Activated T-cell treated with anti-CD3 and anti-CD28 coated beads for 48 hours (primary cell): ENCODE measurements around the gene PTPRG.

ENCODE experiments used
- DNase-seq: peaks from one replicate; pipeline ENCODE4 v3.0.0-alpha.2; 2020; ENCODE audit warnings: low read depth

Gene PTPRG

GRCh38 chr3:61866961-61867461 is 305.6 kb downstream of the PTPRG start:
- no peak for DNase-seq

GRCh38 chr3:61868499-61868898 is 307.1 kb downstream of the PTPRG start:
- DNase-seq, result no peak

- no peak for DNase-seq
Observed at GRCh38 chr3:61869371-61869770, 308.0 kb downstream of the PTPRG start.

GRCh38 chr3:61871644-61872043 is 310.3 kb downstream of the PTPRG start:
- DNase-seq, result no peak

GRCh38 chr3:61872077-61872706 is 310.8 kb downstream of the PTPRG start:
- DNase-seq, result no peak

- DNase-seq, result no peak
Observed at GRCh38 chr3:61875046-61875844, 313.9 kb downstream of the PTPRG start.

- no peak for DNase-seq
Observed at GRCh38 chr3:61875976-61876671, 314.8 kb downstream of the PTPRG start.

GRCh38 chr3:61876797-61877196 is 315.4 kb downstream of the PTPRG start:
- no peak for DNase-seq

GRCh38 chr3:61877359-61878138 is 316.2 kb downstream of the PTPRG start:
- no peak for DNase-seq

GRCh38 chr3:61882253-61882652 is 320.9 kb downstream of the PTPRG start:
- DNase-seq, result no peak

- DNase-seq, result no peak
Observed at GRCh38 chr3:61884794-61885193, 323.4 kb downstream of the PTPRG start.

- no peak for DNase-seq
Observed at GRCh38 chr3:61885414-61885813, 324.0 kb downstream of the PTPRG start.

GRCh38 chr3:61887206-61887605 is 325.8 kb downstream of the PTPRG start:
- DNase-seq, result no peak

GRCh38 chr3:61889259-61889658 is 327.9 kb downstream of the PTPRG start:
- DNase-seq, result no peak

GRCh38 chr3:61890167-61890566 is 328.8 kb downstream of the PTPRG start:
- no peak for DNase-seq

GRCh38 chr3:61890586-61890985 is 329.2 kb downstream of the PTPRG start:
- no peak for DNase-seq

GRCh38 chr3:61892891-61893290 is 331.5 kb downstream of the PTPRG start:
- DNase-seq, result no peak

GRCh38 chr3:61893840-61894566 is 332.6 kb downstream of the PTPRG start:
- DNase-seq, result no peak

GRCh38 chr3:61894988-61895935 is 333.9 kb downstream of the PTPRG start:
- DNase-seq, result peak; percentile 29

- no peak for DNase-seq
Observed at GRCh38 chr3:61896251-61896650, 334.9 kb downstream of the PTPRG start.
